HG03571 (cell line): ENCODE results near the gene ERVK3-1.
"Not testable (repeated sequence)": the region's sequence is repeated elsewhere in the genome, so short reads cannot be mapped to it uniquely, and the experiment has no call there.

Source experiments
- ATAC-seq: cut with Tn5 transposase; IDR thresholded peaks from one replicate; pipeline ENCODE4 v1.9.1; 2021; ENCODE audit not compliant: unreplicated experiment

ERVK3-1 gene

DNA sequence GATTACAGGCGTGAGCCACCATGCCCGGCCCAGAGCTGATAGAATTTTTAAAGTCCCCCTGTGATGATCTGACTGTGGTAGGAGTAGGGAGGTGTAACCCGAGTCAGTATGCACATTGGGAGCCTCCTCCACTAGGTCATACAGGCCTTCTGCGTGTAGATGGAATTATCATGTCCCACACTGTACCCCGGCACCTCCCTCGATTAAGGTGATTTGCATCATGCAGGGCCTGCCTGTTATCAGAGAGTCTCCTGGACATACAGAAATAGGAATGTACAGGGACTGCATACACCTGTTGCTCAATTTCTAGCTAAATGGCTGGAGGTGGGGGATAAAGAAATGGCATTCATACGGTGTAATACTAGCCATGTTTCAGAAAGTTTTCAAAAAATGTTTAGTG is 922 bp upstream of the ERVK3-1 start:
- ATAC-seq, result no peak

DNA sequence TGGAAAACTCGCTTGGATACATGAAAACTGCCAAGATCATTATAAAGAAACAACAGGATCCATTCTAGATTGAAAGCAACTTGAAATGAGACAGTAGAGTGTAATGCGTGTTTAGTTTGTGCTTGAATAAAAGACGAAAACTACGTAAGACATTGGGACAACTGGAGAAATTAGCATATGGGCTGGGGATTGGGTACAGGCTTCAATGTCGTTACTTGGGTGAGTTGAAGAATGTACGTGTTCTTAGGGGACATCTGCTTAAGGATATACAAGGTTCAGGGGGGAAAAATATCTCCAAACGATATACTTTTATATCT is 471 bp upstream of the ERVK3-1 start:
- no peak for ATAC-seq

DNA sequence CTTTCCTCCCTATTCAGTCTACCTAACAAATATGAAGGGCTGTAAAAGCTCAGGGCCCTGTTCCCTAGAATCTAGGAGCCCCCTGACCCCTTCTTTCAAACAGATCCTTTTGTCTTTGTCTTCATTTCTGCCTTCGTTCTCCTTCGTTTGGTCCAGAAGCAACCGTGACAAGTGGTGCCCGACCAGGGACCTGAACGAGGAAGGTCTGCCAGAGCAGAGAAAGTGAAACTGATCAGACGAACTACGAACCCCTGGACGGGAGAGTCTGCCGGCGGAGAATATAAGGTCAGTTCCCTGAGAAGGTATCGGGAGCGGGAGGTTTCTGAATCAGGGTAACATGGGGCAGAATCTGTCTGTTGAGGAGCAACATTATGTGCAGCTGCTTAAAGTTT is 751 bp downstream of the ERVK3-1 start:
- no peak for ATAC-seq

DNA sequence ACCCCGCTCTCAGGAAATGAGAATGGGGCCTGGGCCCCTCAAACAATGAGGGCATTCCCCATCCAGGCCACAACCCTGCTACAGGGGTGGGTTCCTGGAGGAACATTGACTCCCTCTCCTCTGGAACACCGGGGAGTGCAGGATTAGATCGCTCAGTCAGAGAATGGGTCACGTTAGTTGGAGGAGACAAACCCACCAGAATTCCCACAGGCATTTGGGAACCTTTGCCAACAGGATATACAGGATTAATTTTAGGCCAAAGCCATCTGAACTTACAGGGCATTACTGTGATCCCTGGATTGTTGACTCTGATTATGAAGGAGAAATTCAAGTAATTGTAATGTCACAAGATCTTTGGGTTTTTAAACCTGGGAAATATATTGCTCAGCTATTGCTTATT is 2.6 kb downstream of the ERVK3-1 start:
- ATAC-seq, result no peak

DNA sequence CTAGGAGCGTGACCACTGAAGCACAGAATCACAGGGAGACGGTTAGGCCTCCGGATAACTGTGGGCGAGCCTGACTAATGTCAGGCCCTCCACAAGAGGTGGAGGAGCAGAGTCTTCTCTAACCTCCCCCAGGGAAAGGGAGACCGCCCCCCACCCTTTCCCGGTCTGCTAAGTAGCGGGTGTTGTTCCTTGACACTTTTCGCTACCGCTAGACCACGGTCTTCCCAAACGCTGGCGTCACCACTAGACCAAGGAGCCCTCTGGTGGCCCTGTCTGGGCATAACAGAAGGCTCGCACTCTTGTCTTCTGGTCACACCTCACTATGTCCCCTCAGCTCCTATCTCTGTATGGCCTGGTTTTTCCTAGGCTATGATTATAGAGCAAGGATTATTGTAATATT is 5.5 kb downstream of the ERVK3-1 start:
- ATAC-seq, result not testable (repeated sequence)

DNA sequence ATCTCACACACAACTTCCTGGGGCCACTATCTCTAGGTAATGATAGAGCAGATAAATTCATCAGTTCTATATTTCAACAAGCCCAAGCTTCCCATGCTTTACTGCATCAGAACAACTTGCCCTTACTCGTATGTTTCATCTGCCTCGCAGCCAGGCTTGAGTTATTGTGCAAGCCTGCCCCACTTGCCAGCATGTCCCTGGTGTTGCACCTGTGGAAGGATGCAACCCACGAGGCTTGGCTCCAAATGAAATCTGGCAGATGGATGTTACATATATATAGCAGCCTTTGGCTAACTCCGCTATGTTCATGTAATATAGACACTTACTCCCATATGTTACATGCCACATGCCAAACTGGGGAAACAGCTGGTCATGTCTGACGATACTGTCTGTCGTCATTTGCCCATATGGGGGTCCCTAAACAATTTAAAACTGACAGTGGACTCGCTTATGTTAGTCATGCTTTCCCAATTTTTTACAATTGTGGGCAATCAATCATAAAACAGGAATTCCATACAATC is 6.2 kb downstream of the ERVK3-1 start:
- no peak for ATAC-seq

DNA sequence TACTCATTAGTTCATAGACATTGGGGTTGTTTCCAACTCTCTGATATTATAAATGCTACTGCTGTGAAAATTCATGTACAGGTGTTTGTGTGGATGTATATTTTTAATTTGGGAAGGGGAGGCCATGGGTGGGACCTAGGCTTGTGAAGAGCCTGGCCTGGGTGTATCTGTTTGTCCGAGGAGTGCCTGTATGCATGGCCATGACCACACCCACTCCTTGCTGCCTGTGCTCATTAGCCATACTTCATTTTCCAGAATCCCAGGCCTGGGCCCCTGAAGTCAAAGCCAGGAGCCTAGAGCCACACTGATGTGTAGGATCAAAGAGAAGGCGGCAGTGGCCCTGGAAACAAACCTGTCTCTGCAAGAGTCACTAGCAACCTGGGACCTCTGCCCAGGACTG is 10.4 kb downstream of the ERVK3-1 start:
- ATAC-seq, result no peak

DNA sequence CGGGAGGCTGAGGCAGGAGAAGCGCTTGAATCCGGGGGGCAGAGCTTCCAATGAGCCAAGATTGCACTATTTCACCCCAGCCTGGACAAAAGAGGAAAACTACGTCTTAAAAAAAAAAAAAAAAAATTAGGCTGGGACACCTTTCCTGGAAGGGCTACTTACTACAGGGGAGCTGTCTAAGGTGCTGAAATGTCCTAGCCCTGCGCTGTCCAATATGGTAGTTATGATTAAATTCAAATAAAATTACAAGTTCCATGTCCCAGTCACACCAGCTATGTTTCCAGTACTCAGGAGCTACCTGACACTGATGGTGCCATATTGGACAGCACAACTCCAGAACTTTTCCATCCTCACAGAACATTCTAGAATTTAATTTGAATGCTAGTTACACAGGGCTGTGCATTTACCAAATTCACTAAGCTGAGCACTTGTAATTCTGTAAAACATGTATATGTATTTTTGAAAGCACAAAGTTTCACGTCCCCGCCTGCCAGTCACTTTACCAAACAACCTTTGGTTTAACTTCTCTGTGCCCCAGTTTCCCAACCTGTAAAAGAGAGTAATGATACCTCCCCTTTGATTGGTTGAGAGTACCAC is 12.4 kb downstream of the ERVK3-1 start:
- no peak for ATAC-seq

DNA sequence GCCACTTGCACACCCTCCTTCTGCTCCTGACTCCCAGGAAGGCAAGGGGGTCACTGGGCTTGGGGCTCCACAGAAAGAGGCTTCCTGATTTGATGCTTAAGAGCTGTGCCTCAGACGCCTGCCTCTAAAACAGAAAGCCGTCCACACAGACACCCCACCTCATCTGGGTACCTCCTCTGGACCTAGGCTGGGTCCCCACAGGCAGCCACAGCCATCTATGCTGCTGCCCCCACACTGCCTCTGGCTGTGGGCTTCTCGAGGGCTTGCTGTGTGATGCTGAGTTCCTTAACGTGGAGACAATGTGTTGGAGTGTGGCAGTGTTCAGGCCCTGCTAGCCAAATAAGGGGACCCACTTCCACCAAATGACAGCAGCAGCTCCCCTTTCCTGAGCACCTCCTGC is 13.1 kb downstream of the ERVK3-1 start:
- no peak for ATAC-seq

DNA sequence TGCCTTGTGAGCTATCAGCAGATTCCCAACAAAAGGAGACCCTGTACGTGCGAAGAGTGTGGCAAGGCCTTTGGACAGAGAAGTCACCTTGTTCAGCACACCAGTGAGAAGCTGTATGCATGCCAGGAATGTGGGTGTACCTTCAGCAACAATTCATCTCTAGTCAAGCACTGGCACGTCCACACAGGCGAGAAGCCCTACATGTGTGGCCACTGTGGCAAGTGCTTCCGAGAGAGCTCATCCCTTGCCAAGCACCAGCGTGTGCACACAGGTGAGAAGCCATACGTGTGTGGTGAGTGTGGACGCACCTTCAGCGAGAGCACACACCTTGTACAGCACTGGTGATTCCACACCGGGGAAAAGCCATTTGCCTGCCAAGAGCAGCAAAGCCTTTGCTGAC is 14.1 kb downstream of the ERVK3-1 start:
- no peak for ATAC-seq

DNA sequence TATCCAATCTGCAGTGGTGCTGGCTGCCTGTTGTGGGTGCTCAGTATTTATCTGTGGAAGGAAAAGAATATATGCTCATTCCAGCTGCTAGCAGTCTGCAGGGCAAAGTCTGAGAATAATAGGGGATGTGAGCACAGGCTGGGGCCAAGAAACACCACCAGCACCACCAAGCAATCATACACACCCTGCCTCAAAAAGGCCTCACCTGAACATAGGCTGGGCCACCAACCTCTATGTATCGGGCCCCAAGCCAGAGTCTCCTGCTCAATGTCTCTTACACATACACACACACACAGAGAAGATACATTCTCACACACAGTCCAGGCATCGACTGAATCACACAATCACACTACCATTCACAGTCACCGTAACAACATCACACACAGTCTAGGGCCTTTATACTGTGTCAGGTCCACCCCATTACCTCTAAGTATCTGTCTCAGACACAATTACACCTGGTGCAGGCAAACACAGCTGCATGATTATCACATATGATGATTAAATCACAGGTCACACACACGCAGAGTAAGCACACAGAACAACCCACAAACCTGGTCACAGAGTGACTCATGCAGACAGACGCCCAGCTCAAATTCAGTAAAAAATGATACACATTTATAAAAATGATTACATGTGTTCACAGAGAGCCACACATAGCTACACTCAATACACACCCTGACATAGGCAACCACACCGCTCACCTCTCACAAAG is 20.3 kb downstream of the ERVK3-1 start:
- ATAC-seq, result no peak

DNA sequence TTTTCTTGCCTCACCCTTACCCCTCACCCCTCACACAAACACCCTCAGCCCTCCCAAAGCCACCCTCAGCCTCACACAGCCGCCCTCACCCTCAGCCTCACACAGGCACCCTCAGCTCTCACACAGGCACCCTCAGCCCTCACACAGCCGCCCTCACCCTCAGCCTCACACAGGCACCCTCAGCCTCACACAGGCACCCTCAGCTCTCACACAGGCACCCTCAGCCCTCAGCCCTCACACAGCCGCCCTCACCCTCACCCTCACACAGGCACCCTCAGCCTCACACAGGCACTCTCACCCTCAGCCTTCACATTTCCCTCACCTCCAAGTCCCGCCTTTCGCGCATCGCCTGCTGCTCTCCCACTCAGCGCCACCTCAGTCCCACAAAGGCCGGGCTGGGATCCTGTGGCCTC is 21.3 kb downstream of the ERVK3-1 start:
- ATAC-seq, result no peak

DNA sequence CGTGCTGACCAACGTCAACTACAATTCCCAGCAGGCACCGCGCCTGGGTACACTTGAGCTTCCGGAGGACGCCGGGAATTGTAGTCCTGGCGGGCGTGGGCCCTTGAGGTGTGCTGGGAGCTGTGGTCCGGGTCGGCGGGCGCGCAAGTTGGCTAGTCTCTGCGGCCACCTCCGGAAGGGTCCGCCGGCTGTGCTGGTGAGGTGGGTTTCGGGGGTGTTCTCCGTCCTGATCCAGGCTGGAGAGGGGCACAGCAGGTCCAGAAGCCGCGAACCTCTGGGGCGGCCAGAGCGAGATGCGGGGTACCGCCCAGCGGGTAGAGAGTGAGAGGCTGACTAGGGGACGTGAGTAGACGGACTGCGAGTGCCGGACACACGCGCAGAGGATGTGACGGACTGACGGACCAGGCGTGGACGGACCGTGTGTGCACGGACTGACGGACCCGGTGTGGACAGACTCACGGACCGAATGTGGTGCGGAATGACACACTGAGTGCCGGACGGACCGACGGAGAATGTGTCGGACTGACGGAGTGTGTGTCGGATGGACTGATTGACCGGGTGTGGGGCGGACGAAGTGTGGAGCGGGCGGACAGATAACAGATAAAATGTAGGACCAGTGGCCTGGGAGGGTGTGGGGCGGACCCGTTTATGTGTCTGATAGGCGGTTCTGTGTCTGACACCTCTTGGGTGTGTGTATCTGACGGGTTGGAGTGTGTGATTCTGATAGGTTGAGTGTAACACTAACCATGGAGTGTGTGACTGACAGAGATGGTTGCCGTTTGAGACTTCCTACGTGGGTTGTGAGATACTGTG is 21.9 kb downstream of the ERVK3-1 start, which contains the start of gene ZSCAN22:
ZSCAN22 (plus strand) TSS at position 81 of the 813 bp plus-strand sequence. CDS start 7,809 bp downstream, outside the sequence.
- peak; percentile 73 for ATAC-seq

DNA sequence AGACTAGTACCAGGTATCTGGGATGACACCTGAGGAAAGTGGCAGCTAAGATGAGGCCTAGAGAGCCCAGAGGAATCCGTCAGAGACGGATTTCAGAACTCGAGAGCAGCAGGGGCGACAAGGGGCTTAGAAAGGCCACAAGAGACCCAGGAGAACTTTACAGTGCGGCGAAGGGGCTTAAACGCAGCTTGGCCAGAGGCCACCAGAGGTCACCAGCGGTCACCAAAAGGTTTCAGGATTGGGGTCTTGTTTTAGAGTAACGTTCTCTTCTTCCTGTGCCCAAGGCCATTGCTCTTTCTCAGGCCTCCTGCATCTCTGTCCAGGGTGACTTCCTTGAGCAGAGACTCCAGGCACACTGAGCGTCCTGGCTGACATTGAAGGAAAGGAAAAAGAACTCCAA is 23.8 kb downstream of the ERVK3-1 start:
- ATAC-seq, result no peak

DNA sequence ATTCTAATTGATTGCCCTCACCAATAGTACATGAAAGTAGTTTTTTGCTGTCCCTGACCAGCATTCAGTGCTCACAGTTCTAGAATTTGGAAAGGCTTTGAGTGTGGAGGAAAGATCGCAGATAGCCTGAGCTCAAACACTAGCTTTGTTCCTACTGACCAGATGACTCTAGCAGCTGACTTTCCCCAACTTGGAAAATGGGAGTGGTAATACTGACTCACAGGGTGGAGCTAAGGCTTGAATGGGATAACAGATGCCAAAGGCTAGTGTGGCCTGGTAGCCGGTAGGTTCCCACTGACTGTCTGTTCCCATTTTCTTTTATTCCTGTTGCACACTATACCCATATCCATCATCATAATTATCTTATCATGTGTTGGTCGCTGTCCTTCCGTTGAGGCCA is 25.3 kb downstream of the ERVK3-1 start:
- ATAC-seq, result no peak

DNA sequence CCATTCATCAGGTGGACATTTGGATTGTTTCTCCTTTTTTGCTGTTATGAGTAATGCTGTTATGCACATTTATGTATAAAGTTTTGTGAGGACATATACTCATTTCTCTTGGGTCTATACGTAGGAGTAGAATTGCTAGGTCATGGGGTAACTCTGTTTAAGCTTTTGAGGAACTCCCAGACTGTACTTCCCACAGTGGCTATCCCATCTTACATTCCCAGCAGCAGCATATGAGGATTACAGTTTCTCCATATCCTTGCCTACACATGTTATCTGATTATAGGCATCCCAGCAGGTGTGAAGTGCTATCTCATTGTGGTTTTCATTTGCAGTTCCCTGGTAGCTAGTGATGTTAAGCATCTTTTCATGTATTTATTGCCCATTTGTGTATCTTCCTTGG is 27.5 kb downstream of the ERVK3-1 start:
- ATAC-seq, result no peak

DNA sequence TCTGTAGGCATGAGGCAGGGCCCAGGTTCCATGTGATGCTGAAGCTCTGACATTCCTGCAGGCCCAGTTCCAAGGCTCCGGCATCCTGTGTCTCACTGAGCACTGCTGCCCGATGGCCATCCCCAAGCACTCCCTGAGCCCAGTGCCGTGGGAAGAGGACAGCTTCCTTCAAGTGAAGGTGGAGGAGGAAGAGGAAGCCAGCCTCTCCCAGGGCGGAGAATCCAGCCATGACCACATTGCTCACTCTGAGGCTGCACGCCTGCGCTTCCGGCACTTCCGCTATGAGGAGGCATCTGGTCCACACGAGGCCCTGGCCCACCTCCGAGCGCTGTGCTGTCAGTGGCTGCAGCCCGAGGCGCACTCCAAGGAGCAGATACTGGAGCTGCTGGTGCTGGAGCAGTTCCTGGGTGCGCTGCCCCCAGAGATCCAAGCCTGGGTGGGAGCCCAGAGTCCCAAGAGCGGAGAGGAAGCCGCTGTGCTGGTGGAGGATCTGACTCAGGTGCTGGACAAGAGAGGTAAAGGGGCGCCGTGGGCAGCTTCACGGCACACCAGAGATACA is 29.6 kb downstream of the ERVK3-1 start:
- no peak for ATAC-seq

DNA sequence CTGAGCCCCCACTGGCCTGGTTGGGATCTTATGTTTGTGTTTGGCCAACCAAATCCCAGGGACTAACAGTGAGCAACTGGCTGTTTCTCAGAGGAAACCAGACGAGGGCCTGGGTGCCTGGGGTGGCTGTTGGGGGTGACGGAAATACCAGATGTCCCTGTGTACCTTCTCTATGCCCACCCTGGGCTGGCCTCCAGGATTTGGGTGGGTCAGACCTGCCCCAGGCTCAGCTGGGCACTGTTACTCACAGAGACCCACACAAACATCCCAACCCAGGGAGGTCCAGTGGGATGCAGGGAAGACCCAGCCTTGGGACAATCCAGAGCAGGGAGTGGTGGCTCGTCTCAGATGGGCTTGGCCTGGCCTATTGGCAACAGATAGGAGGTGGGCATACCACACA is 30.5 kb downstream of the ERVK3-1 start:
- no peak for ATAC-seq

DNA sequence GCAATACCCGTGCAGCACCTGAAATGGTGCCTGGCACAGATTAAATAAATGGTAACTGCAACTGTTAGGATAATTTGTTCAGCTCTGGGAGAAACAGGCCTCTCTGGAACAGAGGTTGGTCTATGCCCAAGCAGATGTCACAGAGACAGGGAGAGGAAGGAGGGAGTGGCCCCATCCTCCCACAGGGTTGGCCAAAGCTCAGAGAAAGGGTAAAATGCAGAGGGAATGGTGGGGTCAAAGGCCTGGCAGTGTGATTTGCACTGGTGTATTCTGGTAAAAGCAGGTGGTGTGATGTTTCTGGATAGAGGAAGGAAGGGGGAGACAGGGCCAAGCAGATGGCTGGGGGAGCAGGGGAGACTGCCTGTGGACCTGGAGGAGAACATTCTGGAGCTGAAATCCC is 31.0 kb downstream of the ERVK3-1 start:
- no peak for ATAC-seq

DNA sequence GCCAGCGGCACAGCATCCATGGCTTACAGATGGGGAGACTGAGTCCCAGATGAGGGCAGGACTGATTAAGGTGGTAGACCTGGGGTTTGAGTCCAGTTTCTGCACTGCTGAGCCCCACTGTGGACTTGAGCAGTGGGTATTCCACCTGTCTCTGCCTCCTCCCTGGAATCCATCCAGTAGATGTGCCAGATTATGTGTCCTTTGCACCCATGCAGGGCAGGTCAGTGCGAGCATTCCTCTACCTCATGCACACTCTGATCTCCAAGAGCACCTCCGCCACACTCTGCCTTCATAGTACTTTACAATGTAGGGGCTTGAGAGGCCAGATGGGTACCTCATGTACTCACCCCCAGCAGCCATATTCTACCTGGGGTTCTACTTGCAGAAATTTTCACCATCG is 31.6 kb downstream of the ERVK3-1 start:
- ATAC-seq, result no peak

DNA sequence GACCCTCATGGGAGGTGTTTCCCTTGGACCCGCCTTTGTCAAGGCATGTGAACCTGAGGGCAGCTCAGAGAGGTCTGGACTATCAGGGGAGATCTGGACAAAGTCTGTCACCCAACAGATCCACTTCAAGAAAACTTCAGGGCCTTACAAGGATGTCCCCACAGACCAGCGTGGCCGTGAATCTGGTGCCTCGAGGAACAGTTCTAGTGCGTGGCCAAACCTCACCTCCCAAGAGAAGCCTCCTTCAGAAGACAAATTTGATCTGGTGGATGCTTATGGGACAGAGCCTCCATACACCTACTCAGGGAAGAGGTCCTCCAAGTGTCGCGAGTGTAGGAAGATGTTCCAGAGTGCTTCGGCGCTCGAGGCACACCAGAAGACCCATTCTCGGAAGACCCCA is 33.2 kb downstream of the ERVK3-1 start:
- no peak for ATAC-seq
